NCI-H1048 (cell line): ENCODE results near the gene APEX2.
"Not testable (repeated sequence)": the region's sequence is repeated elsewhere in the genome, so short reads cannot be mapped to it uniquely, and the experiment has no call there.

Source experiments
- DNase-seq: peaks from one replicate; lab custom pipeline; 2025; lab: John Stamatoyannopoulos, UW

APEX2 gene

GRCh38 chrX:54999717-55000598 is at the start of gene APEX2:
Gene APEX2 (plus strand): TSS chrX:55000363. CDS start chrX:55000423, 60 bp downstream.
- DNase-seq: peak; percentile 66

- DNase-seq: no peak
These were observed 49.3 kb upstream of the APEX2 start for GRCh38 chrX:54950730-54951375.

GRCh38 chrX:54961750-54962149 is 38.4 kb upstream of the APEX2 start:
- DNase-seq: no peak

GRCh38 chrX:54964766-54965497 is 35.2 kb upstream of the APEX2 start:
- no peak for DNase-seq

- DNase-seq: no peak
These were observed 22.8 kb upstream of the APEX2 start for GRCh38 chrX:54977387-54977786.

GRCh38 chrX:54978448-54978847 is 21.7 kb upstream of the APEX2 start:
- no peak for DNase-seq

GRCh38 chrX:54979432-54979831 is 20.7 kb upstream of the APEX2 start:
- no peak for DNase-seq

- no peak for DNase-seq
These were observed 19.8 kb upstream of the APEX2 start for GRCh38 chrX:54980334-54980733.

- DNase-seq: not testable (repeated sequence)
These were observed 16.9 kb upstream of the APEX2 start for GRCh38 chrX:54983306-54983705.

GRCh38 chrX:54991706-54992105 is 8.5 kb upstream of the APEX2 start:
- no peak for DNase-seq

- DNase-seq: no peak
These were observed 7.1 kb upstream of the APEX2 start for GRCh38 chrX:54992911-54993622.

- DNase-seq: no peak
These were observed 6.1 kb upstream of the APEX2 start, which contains the start of gene PFKFB1 for GRCh38 chrX:54994099-54994498. Gene PFKFB1 (minus strand): TSS chrX:54994188. CDS start chrX:54994007, 181 bp downstream.

- no peak for DNase-seq
These were observed 5.4 kb upstream of the APEX2 start for GRCh38 chrX:54994668-54995351.

- no peak for DNase-seq
These were observed 4.5 kb upstream of the APEX2 start for GRCh38 chrX:54995621-54996020.

- no peak for DNase-seq
These were observed 4.1 kb downstream of the APEX2 start for GRCh38 chrX:55004231-55004630.

- no peak for DNase-seq
These were observed 5.1 kb downstream of the APEX2 start for GRCh38 chrX:55005256-55005655.

GRCh38 chrX:55006827-55007621 is 6.9 kb downstream of the APEX2 start:
- DNase-seq: no peak

- DNase-seq: no peak
These were observed 7.5 kb downstream of the APEX2 start for GRCh38 chrX:55007656-55008055.

- no peak for DNase-seq
These were observed 8.6 kb downstream of the APEX2 start for GRCh38 chrX:55008571-55009358.

- DNase-seq: no peak
These were observed 11.1 kb downstream of the APEX2 start for GRCh38 chrX:55011294-55011693.
